Stimulated activated CD8-positive, alpha-beta memory T cell treated with anti-CD3 and anti-CD28 coated beads, Interleukin-7, amount 100 ng/mL, for 1 hour (primary cell): ENCODE data around the gene INSL4.
A peak's percentile ranks its signal among the peaks of the same experiment; 100 is the strongest.

Experiments used
- DNase-seq, 2 donors: peaks; one replicate each; pipeline ENCODE4 v3.0.0-alpha.2; 2020; ENCODE audit warnings: low read depth in 2 of 2

The INSL4 gene

GRCh38 chr9:5231212-5231611 lies at the start of gene INSL4:
INSL4 (plus strand) TSS chr9:5231419; CDS start chr9:5231524, 105 bp downstream.
- no peak for DNase-seq

- DNase-seq: no peak
These were observed 46.4 kb upstream of the INSL4 start for GRCh38 chr9:5184776-5185175.

- no peak for DNase-seq
These were observed 45.9 kb upstream of the INSL4 start, which contains the start of gene INSL6 for GRCh38 chr9:5185220-5185840. INSL6 (minus strand) TSS chr9:5185639; CDS start chr9:5185602, 37 bp downstream.

GRCh38 chr9:5186416-5187169 lies 44.6 kb upstream of the INSL4 start:
- peak in 1 of 2 donors; percentile 29 for DNase-seq

GRCh38 chr9:5188060-5188984 lies 42.9 kb upstream of the INSL4 start:
- DNase-seq: no peak

DNA sequence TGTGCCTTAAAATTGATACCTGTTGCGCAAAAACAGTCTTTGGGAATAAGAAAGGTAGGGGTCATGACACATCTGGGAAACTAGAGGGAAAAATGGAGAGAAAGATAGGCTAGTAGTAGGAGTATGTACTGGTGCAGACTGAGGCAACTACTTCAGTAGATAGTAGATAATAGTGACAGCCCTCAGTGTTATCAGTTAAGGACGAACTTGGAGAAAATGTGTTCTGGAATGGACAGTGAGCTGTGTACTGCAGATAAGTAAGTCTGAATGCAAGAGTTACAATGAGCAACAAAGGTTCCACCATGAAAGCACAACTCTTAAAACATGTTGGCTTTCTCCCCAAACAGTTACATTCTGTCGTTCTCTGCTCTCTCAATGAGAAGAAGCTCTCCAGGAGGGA lies 39.2 kb upstream of the INSL4 start:
- no peak for DNase-seq

- no peak for DNase-seq
These were observed 37.9 kb upstream of the INSL4 start for GRCh38 chr9:5193345-5193744.

- no peak for DNase-seq
These were observed 35.8 kb upstream of the INSL4 start for GRCh38 chr9:5195463-5195862.

- DNase-seq: no peak
These were observed 26.1 kb upstream of the INSL4 start for GRCh38 chr9:5205071-5205470.

- DNase-seq: no peak
These were observed 665 bp upstream of the INSL4 start for GRCh38 chr9:5230554-5230953.

GRCh38 chr9:5263351-5264218 lies 32.4 kb downstream of the INSL4 start:
- DNase-seq: no peak

DNA sequence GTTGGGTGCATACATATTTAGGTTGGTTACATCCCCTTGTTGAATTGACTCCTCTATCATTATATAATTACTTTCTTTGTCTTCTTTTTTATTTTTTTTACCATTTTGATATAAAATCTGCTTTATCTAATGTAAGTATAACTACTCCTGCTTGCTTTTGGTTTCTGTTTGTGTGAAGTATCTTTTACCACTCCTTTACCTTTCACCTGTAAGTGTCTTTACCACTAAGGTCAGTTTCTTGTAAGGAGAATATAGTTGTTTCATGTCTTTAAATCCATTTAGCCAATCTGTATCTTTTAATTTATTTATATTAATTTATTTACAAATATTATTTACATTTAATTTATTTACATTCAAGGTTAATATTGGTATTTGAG lies 33.0 kb downstream of the INSL4 start:
- no peak for DNase-seq

- DNase-seq: no peak
These were observed 34.7 kb downstream of the INSL4 start for GRCh38 chr9:5265939-5266338.

GRCh38 chr9:5269249-5269715 lies 38.1 kb downstream of the INSL4 start:
- DNase-seq: no peak

DNA sequence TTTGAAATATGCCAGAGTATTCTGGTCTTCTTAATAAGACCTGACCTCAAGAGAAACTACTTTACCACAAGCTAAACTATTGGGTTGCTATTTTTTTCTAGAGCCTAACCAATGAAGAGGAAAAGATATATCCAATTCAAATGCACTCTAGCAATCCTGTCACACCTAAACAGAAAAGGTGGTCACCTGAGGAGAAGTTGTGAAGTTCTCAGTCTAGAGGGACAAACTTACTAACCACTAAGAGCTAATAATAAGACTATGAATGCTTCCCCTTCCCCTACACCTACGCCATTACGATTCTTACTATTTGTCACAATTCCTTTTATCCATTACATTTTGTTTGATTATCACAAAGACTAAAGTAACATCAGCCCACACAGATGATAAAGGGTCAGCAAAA lies 43.6 kb downstream of the INSL4 start:
- DNase-seq: no peak

DNA sequence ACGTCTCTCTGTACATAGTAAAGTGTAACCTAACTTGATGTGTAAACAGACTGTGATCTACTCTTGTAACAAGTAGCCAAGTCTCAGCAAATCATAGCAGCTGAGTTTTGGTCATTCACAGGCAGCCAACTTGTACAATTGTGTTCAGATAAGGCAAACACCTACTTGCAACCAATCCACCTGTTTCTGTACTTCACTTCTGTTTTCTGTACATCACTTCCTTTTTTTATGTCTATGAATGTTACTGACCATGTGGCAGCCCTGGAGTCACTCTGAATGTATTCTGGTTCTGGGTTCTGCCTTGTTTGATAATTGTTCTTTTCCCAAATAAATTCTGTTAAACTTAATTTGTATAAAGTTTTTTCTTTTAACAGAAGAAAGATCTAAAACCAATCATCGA lies 47.3 kb downstream of the INSL4 start:
- no peak for DNase-seq
